K562 (cell line): ENCODE results near the gene C10orf95. TPM values are rescaled to one million over a fixed set of nuclear protein-coding genes. Genes with fewer than 3 reads are reported as not detected.

Experiments used
- ATF7 ChIP-seq: fragments of 450-650 bp; IDR thresholded peaks from 2 replicates; pipeline ENCODE4 v1.7.1; 2014; ENCODE audit warnings: mild to moderate bottlenecking, moderate library complexity
- EGR1 ChIP-seq: fragments of 450-650 bp; conservative IDR thresholded peaks from 2 replicates; pipeline ENCODE4 v1.6.1; 2017; ENCODE audit warnings: mild to moderate bottlenecking
- GABPB1 ChIP-seq: sonication (generic); formaldehyde crosslinking; IDR thresholded peaks from 2 replicates; pipeline ENCODE4 v1.8.0; 2022; ENCODE audit warnings: mild to moderate bottlenecking, missing genetic modification reagents
- HDAC6 ChIP-seq: IDR thresholded peaks from 2 replicates; pipeline ENCODE4 v1.6.1; 2012; ENCODE audit warnings: low read depth, mild to moderate bottlenecking, control low read depth, inconsistent platforms, low read length, moderate library complexity
- MYC ChIP-seq, 2 experiments: fragments of 250-450 bp in 1 of 2; sonication (Bioruptor Pico) in 1 of 2; IDR thresholded peaks; 2 replicates each; pipeline versions ENCODE4 v1.5.1 to v1.6.1; 2012 to 2021; ENCODE audit warnings: low read depth in 2 of 2, borderline replicate concordance in 1 of 2, improper control_type of control experiment in 1 of 2, low read length in 1 of 2, mild to moderate bottlenecking in 1 of 2, moderate library complexity in 1 of 2
- NCOA4 ChIP-seq: fragments of 450-650 bp; IDR thresholded peaks from 2 replicates; pipeline ENCODE4 v1.6.1; 2018; ENCODE audit warnings: mild to moderate bottlenecking; ENCODE audit not compliant: partially characterized antibody
- NEUROD1 ChIP-seq: fragments of 150-350 bp; IDR thresholded peaks from 2 replicates; pipeline ENCODE4 v1.6.1; 2014; ENCODE audit warnings: borderline replicate concordance, low read length, low read depth; ENCODE audit not compliant: partially characterized antibody
- RBM17 ChIP-seq: fragments of 200-400 bp; formaldehyde crosslinking; IDR thresholded peaks from 2 replicates; pipeline ENCODE4 v1.6.1; 2017; ENCODE audit warnings: low read depth, mild to moderate bottlenecking, low read length, borderline replicate concordance
- RHOXF2B ChIP-seq: fragments of 250-450 bp; sonication (Bioruptor Pico); conservative IDR thresholded peaks from 2 replicates; pipeline ENCODE4 v1.5.1; 2021
- SP1 ChIP-seq: sonication (generic); formaldehyde crosslinking; IDR thresholded peaks from 2 replicates; pipeline ENCODE4 v1.8.1; 2022; ENCODE audit warnings: mild to moderate bottlenecking, missing genetic modification reagents
- TFAP4 ChIP-seq: sonication (generic); formaldehyde crosslinking; IDR thresholded peaks from 2 replicates; pipeline ENCODE4 v1.8.0; 2022; ENCODE audit warnings: missing genetic modification reagents, mild to moderate bottlenecking, moderate library complexity, borderline replicate concordance
- THRB ChIP-seq: fragments of 450-650 bp; formaldehyde crosslinking; conservative IDR thresholded peaks from 2 replicates; pipeline ENCODE4 v1.4.0; 2022; ENCODE audit warnings: mild to moderate bottlenecking, missing genetic modification characterization
- ZBTB33 ChIP-seq: sonication (generic); formaldehyde crosslinking; IDR thresholded peaks from 2 replicates; pipeline ENCODE4 v1.8.1; 2023; ENCODE audit warnings: mild to moderate bottlenecking, missing genetic modification reagents
- ZBTB7A ChIP-seq: IDR thresholded peaks from 2 replicates; pipeline ENCODE4 v1.6.1; 2011; ENCODE audit warnings: low read depth, mild to moderate bottlenecking, low read length, moderate library complexity, borderline replicate concordance; ENCODE audit not compliant: control insufficient read depth
- ZNF395 ChIP-seq: fragments of 200-800 bp; sonication (Bioruptor generic); IDR thresholded peaks from 2 replicates; pipeline ENCODE4 v1.6.1; 2017; ENCODE audit warnings: missing genetic modification characterization, missing compliant biosample characterization
- ZNF592 ChIP-seq: fragments of 450-650 bp; IDR thresholded peaks from 2 replicates; pipeline ENCODE4 v1.6.1; 2017; ENCODE audit warnings: antibody characterized with exemption, mild to moderate bottlenecking
- polyA plus RNA-seq, 8 experiments: library from polyadenylated mRNA; depleted of rRNA in 4 of 8; stranded (reverse) in 5 of 8; unstranded in 3 of 8; fragments of >200 nt; fragmentation: Nextera tagmentation in 2 of 8; fragmentation: Illumina TruSeq in 1 of 8; extraction: Ambion mirVana in 2 of 8; extraction: Trizol in 1 of 8; gene quantifications; 2 replicates each; pipeline versions ENCODE4 v1.2.1 to v1.2.3, GENCODE V29; 2011 to 2014; ENCODE audit warnings: inconsistent platforms in 1 of 8, missing spikeins in 1 of 8
- total RNA-seq, 7 experiments: library from RNA; depleted of rRNA in 6 of 7; stranded (reverse); fragments of >200 nt in 6 of 7; fragmentation: Illumina TruSeq in 2 of 7; extraction: Trizol in 2 of 7; gene quantifications; 2 replicates each; pipeline versions ENCODE4 v1.2.1 to v1.2.3, GENCODE V29; 2011 to 2021; ENCODE audit warnings: low replicate concordance in 1 of 7

Gene C10orf95
- total and polyA plus RNA-seq, 9 of the 15 experiments (the other 6 are each of a cell fraction or from before 2014, with no cell fraction given), result 0.03 to 0.41 (median 0.17) TPM; not detected in 1

GRCh38 chr10:102420714-102421506 lies 30.4 kb downstream of the C10orf95 start, which contains the start of gene FBXL15 (continued):
- TF ChIP-seq ZBTB33 (CRISPR knock-in tag) (0 out of 2 replicates have a peak, but pooled peaks have one; percentile 15), TFAP4 (CRISPR knock-in tag) (peak; percentile 86), ZNF395 (no peak), ATF7 (peak; percentile 61), GABPB1 (CRISPR knock-in tag) (peak; percentile 96), NCOA4 (peak; percentile 74), RBM17 (no peak), ZNF592 (no peak), HDAC6 (no peak), NEUROD1 (peak; percentile 41), RHOXF2B (CRISPR knock-in tag) (no peak), ZBTB7A (peak; percentile 80), SP1 (peak; percentile 81), MYC (IDR thresholded peaks at IDR 0.05; ENCODE audit: low read depth, low read length) (peak; percentile 59), MYC (CRISPR knock-in tag; IDR thresholded peaks at IDR 0.05; ENCODE audit: borderline replicate concordance, low read depth) (peak; percentile 75; the same call in 1 of the 2 replicates), EGR1 (0 out of 2 replicates have a peak, but pooled peaks have one; percentile 11), THRB (CRISPR knock-in tag) (no peak)
